ENCODE data around the gene COPE.

COPE gene

GRCh38 chr19:18868380-18869022 is 50.7 kb downstream of the COPE start:
- no peak for TF ChIP-seq REST (IDR thresholded peaks at IDR 0.05; ENCODE audit: insufficient read depth in 1 of 2, low read depth in 2 of 2, low read length in 2 of 2)
- no peak for TF ChIP-seq TAF1 (IDR thresholded peaks at IDR 0.05; ENCODE audit: borderline replicate concordance, insufficient read depth, low read length)
- TF ChIP-seq POLR2AphosphoS5 (IDR thresholded peaks at IDR 0.05; ENCODE audit: low read depth, low read length), result no peak
- TF ChIP-seq SIN3A (IDR thresholded peaks at IDR 0.05; ENCODE audit: borderline replicate concordance, insufficient read depth, low read length), result no peak
- no peak for TF ChIP-seq FOXP2 (optimal IDR thresholded peaks at IDR 0.05; ENCODE audit: borderline replicate concordance, extremely low read depth, extremely low read length, insufficient read depth)

- TF ChIP-seq REST (IDR thresholded peaks at IDR 0.05; ENCODE audit: insufficient read depth in 1 of 2, low read depth in 2 of 2, low read length in 2 of 2) (no peak), TAF1 (IDR thresholded peaks at IDR 0.05; ENCODE audit: borderline replicate concordance, insufficient read depth, low read length) (no peak), SIN3A (IDR thresholded peaks at IDR 0.05; ENCODE audit: borderline replicate concordance, insufficient read depth, low read length) (no peak), POLR2AphosphoS5 (IDR thresholded peaks at IDR 0.05; ENCODE audit: low read depth, low read length) (no peak), FOXP2 (optimal IDR thresholded peaks at IDR 0.05; ENCODE audit: borderline replicate concordance, extremely low read depth, extremely low read length, insufficient read depth) (no peak)
These were observed 51.4 kb downstream of the COPE start for GRCh38 chr19:18867751-18868150.

GRCh38 chr19:18867199-18867598 is 52.0 kb downstream of the COPE start:
- TF ChIP-seq POLR2AphosphoS5 (IDR thresholded peaks at IDR 0.05; ENCODE audit: low read depth, low read length), result no peak
- no peak for TF ChIP-seq TAF1 (IDR thresholded peaks at IDR 0.05; ENCODE audit: borderline replicate concordance, insufficient read depth, low read length)
- no peak for TF ChIP-seq SIN3A (IDR thresholded peaks at IDR 0.05; ENCODE audit: borderline replicate concordance, insufficient read depth, low read length)
- no peak for TF ChIP-seq REST (IDR thresholded peaks at IDR 0.05; ENCODE audit: insufficient read depth in 1 of 2, low read depth in 2 of 2, low read length in 2 of 2)
- no peak for TF ChIP-seq FOXP2 (optimal IDR thresholded peaks at IDR 0.05; ENCODE audit: borderline replicate concordance, extremely low read depth, extremely low read length, insufficient read depth)

GRCh38 chr19:18866800-18867123 is 52.4 kb downstream of the COPE start:
- TF ChIP-seq POLR2AphosphoS5 (IDR thresholded peaks at IDR 0.05; ENCODE audit: low read depth, low read length), result no peak
- TF ChIP-seq TAF1 (IDR thresholded peaks at IDR 0.05; ENCODE audit: borderline replicate concordance, insufficient read depth, low read length), result no peak
- TF ChIP-seq REST (IDR thresholded peaks at IDR 0.05; ENCODE audit: insufficient read depth in 1 of 2, low read depth in 2 of 2, low read length in 2 of 2), result no peak
- no peak for TF ChIP-seq SIN3A (IDR thresholded peaks at IDR 0.05; ENCODE audit: borderline replicate concordance, insufficient read depth, low read length)
- TF ChIP-seq FOXP2 (optimal IDR thresholded peaks at IDR 0.05; ENCODE audit: borderline replicate concordance, extremely low read depth, extremely low read length, insufficient read depth), result no peak
